H1 (cell line): ENCODE data around the gene APP. TPM values are rescaled to one million over a fixed set of nuclear protein-coding genes. Genes with fewer than 3 reads are reported as not detected.

Experiments used
- CTCF ChIA-PET: fragments of 300-600 bp; sonication (Branson Sonifier 250); formaldehyde crosslinking; loops from one replicate; lab custom pipeline; 2021; ENCODE audit not compliant: partially characterized antibody; lab: Charles Lee
- POLR2A ChIA-PET: fragments of 300-600 bp; sonication (Branson Sonifier 250); formaldehyde crosslinking; loops from one replicate; lab custom pipeline; 2021; ENCODE audit warnings: inconsistent platforms; ENCODE audit not compliant: partially characterized antibody; lab: Charles Lee
- DNase-seq, 2 experiments: peaks; one replicate each; pipeline versions ENCODE4 v3.0.0 to v3.0.0-alpha.2; 2010 to 2022; ENCODE audit warnings: low spot score in 2 of 2, low read depth in 1 of 2, mixed read lengths in 1 of 2
- FAIRE-seq: peaks from 2 replicates; lab custom pipeline; 2011; peaks lifted over from hg19 to GRCh38; lab: Jason Lieb, UNC
- H2AFZ ChIP-seq: 2 replicates; pipeline ENCODE4 v1.8.1; 2012; ENCODE audit warnings: low read length, inconsistent platforms
- H2AK5ac ChIP-seq: 2 replicates; pipeline ENCODE4 v1.6.1; 2013; ENCODE audit warnings: low read depth, low read length
- H2BK120ac ChIP-seq: replicated peaks from 2 replicates; pipeline ENCODE3; 2013; ENCODE audit warnings: low read depth, low read length, inconsistent platforms
- H2BK12ac ChIP-seq: 2 replicates; pipeline ENCODE4 v1.6.1; 2013; ENCODE audit warnings: low read depth, low read length
- H2BK15ac ChIP-seq: 2 replicates; pipeline ENCODE4 v1.6.1; 2013; ENCODE audit warnings: low read length
- H2BK20ac ChIP-seq: 2 replicates; pipeline ENCODE4 v1.6.1; 2013; ENCODE audit warnings: low read length
- H2BK5ac ChIP-seq: 2 replicates; pipeline ENCODE4 v1.6.1; 2013; ENCODE audit warnings: low read depth, low read length
- H3K14ac ChIP-seq: 2 replicates; pipeline ENCODE4 v1.6.1; 2013; ENCODE audit warnings: inconsistent platforms; ENCODE audit not compliant: insufficient read length
- H3K18ac ChIP-seq: 2 replicates; pipeline ENCODE4 v1.6.1; 2013; ENCODE audit warnings: low read length; ENCODE audit errors: extremely low read depth
- H3K23ac ChIP-seq: 2 replicates; pipeline ENCODE4 v1.6.1; 2013; ENCODE audit warnings: inconsistent platforms; ENCODE audit not compliant: insufficient read length
- H3K23me2 ChIP-seq: 2 replicates; pipeline ENCODE4 v1.6.1; 2013; ENCODE audit warnings: low read depth, low read length
- H3K27ac ChIP-seq: 2 replicates; pipeline ENCODE4 v1.6.1; 2011; ENCODE audit warnings: low read depth, low read length, inconsistent platforms
- H3K27me3 ChIP-seq, 4 experiments: replicated peaks in 1 of 4; 1 replicate in 1 of 4; 2 replicates in 3 of 4; pipeline versions ENCODE4 v1.6.1 to v1.8.1; 2011 to 2013; ENCODE audit warnings: low read length in 3 of 4, mild to moderate bottlenecking in 3 of 4, inconsistent platforms in 2 of 4, mixed read lengths in 2 of 4, moderate library complexity in 1 of 4; ENCODE audit not compliant: control insufficient read depth in 3 of 4, insufficient read depth in 3 of 4; ENCODE audit errors: extremely low read depth in 1 of 4
- H3K36me3 ChIP-seq, 4 experiments: 2 replicates each; pipeline versions ENCODE4 v1.6.1 to v1.8.1; 2011 to 2013; ENCODE audit warnings: mild to moderate bottlenecking in 4 of 4, low read length in 3 of 4, moderate library complexity in 2 of 4, control low read depth in 1 of 4, inconsistent platforms in 1 of 4; ENCODE audit not compliant: insufficient read depth in 4 of 4, control insufficient read depth in 2 of 4
- H3K4ac ChIP-seq: replicated peaks from 2 replicates; pipeline ENCODE3; 2013; ENCODE audit warnings: low read length, low read depth, mixed read lengths, inconsistent platforms; ENCODE audit not compliant: insufficient read length
- H3K4me1 ChIP-seq, 4 experiments: replicated peaks in 1 of 4; 1 replicate in 1 of 4; 2 replicates in 3 of 4; pipeline versions ENCODE4 v1.6.1 to v1.8.1; 2011 to 2013; ENCODE audit warnings: low read length in 3 of 4, inconsistent platforms in 2 of 4, mixed read lengths in 1 of 4; ENCODE audit not compliant: insufficient read depth in 4 of 4, control insufficient read depth in 3 of 4
- H3K4me2 ChIP-seq, 2 experiments: 2 replicates each; pipeline versions ENCODE4 v1.6.1 to v1.8.1; 2011 to 2013; ENCODE audit warnings: low read depth in 2 of 2, low read length in 2 of 2, control low read depth in 1 of 2, inconsistent platforms in 1 of 2, mild to moderate bottlenecking in 1 of 2; ENCODE audit not compliant: insufficient read depth in 1 of 2
- H3K4me3 ChIP-seq, 4 experiments: fragments of 200-600, 300-600 bp in 1 of 4; sonication (generic), shearing (Covaris generic), sonication (Bioruptor Twin) in 1 of 4; 2 replicates each; pipeline versions ENCODE4 v1.5.1 to v1.8.1; 2011 to 2016; ENCODE audit warnings: low read length in 4 of 4, low read depth in 3 of 4, control low read depth in 2 of 4, inconsistent platforms in 2 of 4, mild to moderate bottlenecking in 2 of 4, mixed read lengths in 1 of 4, moderate library complexity in 1 of 4; ENCODE audit not compliant: insufficient read depth in 2 of 4; ENCODE audit errors: extremely low read depth in 1 of 4
- H3K56ac ChIP-seq: replicated peaks from 2 replicates; pipeline ENCODE3; 2013; ENCODE audit warnings: low read depth, mild to moderate bottlenecking, mixed read lengths, low read length, inconsistent platforms; ENCODE audit not compliant: insufficient read length
- H3K79me1 ChIP-seq: 2 replicates; pipeline ENCODE4 v1.6.1; 2013; ENCODE audit warnings: low read depth, low read length, control low read depth
- H3K79me2 ChIP-seq, 2 experiments: 2 replicates each; pipeline versions ENCODE4 v1.6.1 to v1.8.1; 2012 to 2013; ENCODE audit warnings: low read length in 2 of 2, mild to moderate bottlenecking in 2 of 2, inconsistent platforms in 1 of 2; ENCODE audit not compliant: insufficient read depth in 2 of 2, control insufficient read depth in 1 of 2
- H3K9ac ChIP-seq, 4 experiments: replicated peaks in 1 of 4; 1 replicate in 1 of 4; 2 replicates in 3 of 4; pipeline versions ENCODE4 v1.6.1 to v1.8.1; 2011 to 2013; ENCODE audit warnings: low read depth in 3 of 4, low read length in 3 of 4, control low read depth in 2 of 4, mild to moderate bottlenecking in 2 of 4, moderate library complexity in 2 of 4, inconsistent platforms in 1 of 4; ENCODE audit errors: extremely low read depth in 1 of 4
- H3K9me3 ChIP-seq, 2 experiments: 2 replicates each; pipeline versions ENCODE4 v1.6.1 to v1.8.1; 2012 to 2013; ENCODE audit warnings: mild to moderate bottlenecking in 2 of 2, moderate library complexity in 2 of 2, control low read depth in 1 of 2, inconsistent platforms in 1 of 2, low read depth in 1 of 2, low read length in 1 of 2, mixed read lengths in 1 of 2; ENCODE audit not compliant: insufficient read depth in 2 of 2
- H4K20me1 ChIP-seq, 2 experiments: replicated peaks in 1 of 2; 2 replicates each; pipeline versions ENCODE3 to v1.8.1; 2011 to 2013; ENCODE audit warnings: inconsistent platforms in 2 of 2, low read length in 2 of 2, mild to moderate bottlenecking in 1 of 2; ENCODE audit not compliant: insufficient read depth in 2 of 2, control insufficient read depth in 1 of 2
- H4K5ac ChIP-seq: 2 replicates; pipeline ENCODE4 v1.6.1; 2013; ENCODE audit warnings: low read length, low read depth, mixed read lengths, inconsistent platforms; ENCODE audit not compliant: insufficient read length
- H4K8ac ChIP-seq: 2 replicates; pipeline ENCODE4 v1.8.0; 2013; ENCODE audit warnings: mild to moderate bottlenecking, moderate library complexity, low read length, inconsistent platforms; ENCODE audit not compliant: insufficient read depth; ENCODE audit errors: extremely low read depth
- H4K91ac ChIP-seq: replicated peaks from 2 replicates; pipeline ENCODE3; 2013; ENCODE audit warnings: low read length, mixed read lengths, inconsistent platforms; ENCODE audit not compliant: insufficient read length
- ASH2L ChIP-seq: fragments of 200-600, 300-600 bp; sonication (generic); IDR thresholded peaks from one replicate; pipeline ENCODE4 v1.7.1; 2017; ENCODE audit warnings: low read length
- BCL11A ChIP-seq, 2 experiments: IDR thresholded peaks; one replicate each; pipeline ENCODE4 v1.6.1; 2011; ENCODE audit warnings: low read depth in 2 of 2, low read length in 2 of 2, mild to moderate bottlenecking in 2 of 2
- GABPA ChIP-seq: IDR thresholded peaks from 2 replicates; pipeline ENCODE4 v1.6.1; 2011; ENCODE audit warnings: mild to moderate bottlenecking, low read length, moderate library complexity, borderline replicate concordance; ENCODE audit not compliant: insufficient read depth
- RFX5 ChIP-seq: IDR thresholded peaks from 2 replicates; pipeline ENCODE4 v1.6.1; 2011; ENCODE audit warnings: low read depth, low read length, improper control_type of control experiment, borderline replicate concordance
- RNF2 ChIP-seq: fragments of 200-900, 300-1000 bp; sonication (generic); IDR thresholded peaks from 2 replicates; pipeline ENCODE4 v1.7.1; 2016; ENCODE audit warnings: borderline replicate concordance, low read depth, mild to moderate bottlenecking, antibody characterized with exemption, low read length; ENCODE audit not compliant: poor library complexity, severe bottlenecking; ENCODE audit errors: missing control alignments
- RXRA ChIP-seq: IDR thresholded peaks from 2 replicates; pipeline ENCODE4 v1.6.1; 2011; ENCODE audit warnings: low read depth, mild to moderate bottlenecking, low read length, moderate library complexity; ENCODE audit not compliant: insufficient read depth
- SIN3A ChIP-seq, 2 experiments: IDR thresholded peaks in 1 of 2; conservative IDR thresholded peaks in 1 of 2; 2 replicates each; pipeline ENCODE4 v1.6.1; 2011 to 2012; ENCODE audit warnings: low read length in 2 of 2, improper control_type of control experiment in 1 of 2, low read depth in 1 of 2, mild to moderate bottlenecking in 1 of 2
- SRF ChIP-seq: IDR thresholded peaks from 2 replicates; pipeline ENCODE4 v1.6.1; 2011; ENCODE audit warnings: mild to moderate bottlenecking, low read depth, low read length, moderate library complexity
- WGBS, 2 experiments: shearing (Covaris generic) in 1 of 2; methylation state at CpG; one replicate each; pipeline versions ENCODE4 v1.1.6 to v1.1.7; 2013 to 2015; ENCODE audit warnings: low lambda C conversion rate in 2 of 2, mixed read lengths in 2 of 2, inconsistent platforms in 1 of 2, low coverage in 1 of 2, missing lambda C conversion rate in 1 of 2; ENCODE audit not compliant: insufficient replicate concordance in 2 of 2, insufficient coverage in 1 of 2, insufficient read length in 1 of 2; ENCODE audit errors: extremely low coverage in 1 of 2, missing lambda C conversion rate in 1 of 2; 5-methylcytosine and 5-hydroxymethylcytosine counted together
- polyA plus RNA-seq, 7 experiments: library from polyadenylated mRNA; depleted of rRNA in 3 of 7; stranded (reverse) in 5 of 7; unstranded in 2 of 7; fragments of >200 nt in 5 of 7; fragments of 200-250 nt in 2 of 7; gene quantifications; 1 replicate in 5 of 7; 2 replicates in 1 of 7; 4 replicates in 1 of 7; pipeline versions ENCODE4 v1.2.1 to v1.2.3, GENCODE V29; 2011 to 2013; ENCODE audit warnings: missing spikeins in 2 of 7, mixed read lengths in 2 of 7
- total RNA-seq: library from RNA; stranded (reverse); fragmentation: NEBNext Ultra II Directional; extraction: Animal tissue kit (Norgen Biotek cat#: 25700); gene quantifications from 2 replicates; pipeline ENCODE4 v1.2.1, GENCODE V29; 2021
- TF ChIP-seq, protein P1 (sequence below), 3 experiments: IDR thresholded peaks; 1 replicate in 2 of 3; 2 replicates in 1 of 3; pipeline versions ENCODE4 v1.5.1 to v1.6.1; 2011; ENCODE audit warnings: low read length in 3 of 3, mild to moderate bottlenecking in 3 of 3, inconsistent platforms in 2 of 3, low read depth in 1 of 3, moderate library complexity in 1 of 3; ENCODE audit not compliant: insufficient read depth in 1 of 3; ENCODE audit errors: control extremely low read depth in 1 of 3

The APP gene
- total and polyA plus RNA-seq, 2 of the 8 experiments (the other 6 are each of a cell fraction or from before 2014, with no cell fraction given) = 375 to 551 TPM

GRCh38 chr21:26087223-26087918, 83.2 kb downstream of the APP start:
- Histone ChIP-seq H3K27ac (no peak overlapping the region), H4K20me1 (peaks cover 0 to 4% of the 10 kb centered on the region in 2 experiments), H3K4ac (no peak overlapping the region), H3K56ac (no peak overlapping the region), H3K4me3 (no peak overlapping the region), H4K91ac (no peak overlapping the region), H4K5ac (no peak overlapping the region), H3K9me3 (no peaks in the 10 kb centered on the region), H2BK12ac (no peak overlapping the region), H2BK20ac (no peak overlapping the region), H2BK15ac (no peak overlapping the region), H2BK120ac (no peak overlapping the region), H4K8ac (no peak overlapping the region), H3K18ac (no peak overlapping the region), H2AFZ (no peak overlapping the region), H3K79me1 (peaks cover 7% of the 10 kb centered on the region), H3K4me2 (no peak overlapping the region), H3K9ac (no peak overlapping the region), H2AK5ac (no peak overlapping the region), H3K4me1 (peaks cover 0 to 10% (median 6%) of the 10 kb centered on the region in 4 experiments; a peak in 4 of 7 replicates), H2BK5ac (no peak overlapping the region), H3K14ac (no peak overlapping the region), H3K79me2 (peaks cover 0 to 96% of the 10 kb centered on the region in 2 experiments; a peak in 3 of 4 replicates), H3K36me3 (peaks cover 0 to 17% (median 3%) of the 10 kb centered on the region in 4 experiments; a peak in 3 of 8 replicates), H3K23ac (no peak overlapping the region), H3K23me2 (no peaks in the 10 kb centered on the region; the same call in 1 of the 2 replicates), H3K27me3 (no peaks in the 10 kb centered on the region)
- POLR2A ChIA-PET = no interaction called here
- 84% methylated on average over 4 of the region's 4 CpGs; no CpG with 5 or more reads in 1 of the 2 experiments for WGBS, 2 experiments
- FAIRE-seq (no peak), DNase-seq (no peak)
- CTCF ChIA-PET = no interaction called here
- TF ChIP-seq ASH2L (no peak), SIN3A (conservative IDR thresholded peaks at IDR 0.05 in 1 of 2, IDR thresholded peaks at IDR 0.05 in 1 of 2; ENCODE audit: low read depth in 1 of 2, low read length in 2 of 2) (no peak), SRF (no peak), RXRA (no peak), GABPA (no peak), RFX5 (no peak), RNF2 (no peak), BCL11A (IDR thresholded peaks at IDR 0.05; ENCODE audit: low read depth in 2 of 2, low read length in 2 of 2) (no peak)
- TF ChIP-seq, protein P1, sequence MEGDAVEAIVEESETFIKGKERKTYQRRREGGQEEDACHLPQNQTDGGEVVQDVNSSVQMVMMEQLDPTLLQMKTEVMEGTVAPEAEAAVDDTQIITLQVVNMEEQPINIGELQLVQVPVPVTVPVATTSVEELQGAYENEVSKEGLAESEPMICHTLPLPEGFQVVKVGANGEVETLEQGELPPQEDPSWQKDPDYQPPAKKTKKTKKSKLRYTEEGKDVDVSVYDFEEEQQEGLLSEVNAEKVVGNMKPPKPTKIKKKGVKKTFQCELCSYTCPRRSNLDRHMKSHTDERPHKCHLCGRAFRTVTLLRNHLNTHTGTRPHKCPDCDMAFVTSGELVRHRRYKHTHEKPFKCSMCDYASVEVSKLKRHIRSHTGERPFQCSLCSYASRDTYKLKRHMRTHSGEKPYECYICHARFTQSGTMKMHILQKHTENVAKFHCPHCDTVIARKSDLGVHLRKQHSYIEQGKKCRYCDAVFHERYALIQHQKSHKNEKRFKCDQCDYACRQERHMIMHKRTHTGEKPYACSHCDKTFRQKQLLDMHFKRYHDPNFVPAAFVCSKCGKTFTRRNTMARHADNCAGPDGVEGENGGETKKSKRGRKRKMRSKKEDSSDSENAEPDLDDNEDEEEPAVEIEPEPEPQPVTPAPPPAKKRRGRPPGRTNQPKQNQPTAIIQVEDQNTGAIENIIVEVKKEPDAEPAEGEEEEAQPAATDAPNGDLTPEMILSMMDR (IDR thresholded peaks at IDR 0.05; ENCODE audit: control extremely low read depth in 1 of 3, insufficient read depth in 1 of 3, low read depth in 1 of 3, low read length in 3 of 3) = no peak
